ENCODE measurements around the gene PLXND1.

Gene PLXND1

DNA sequence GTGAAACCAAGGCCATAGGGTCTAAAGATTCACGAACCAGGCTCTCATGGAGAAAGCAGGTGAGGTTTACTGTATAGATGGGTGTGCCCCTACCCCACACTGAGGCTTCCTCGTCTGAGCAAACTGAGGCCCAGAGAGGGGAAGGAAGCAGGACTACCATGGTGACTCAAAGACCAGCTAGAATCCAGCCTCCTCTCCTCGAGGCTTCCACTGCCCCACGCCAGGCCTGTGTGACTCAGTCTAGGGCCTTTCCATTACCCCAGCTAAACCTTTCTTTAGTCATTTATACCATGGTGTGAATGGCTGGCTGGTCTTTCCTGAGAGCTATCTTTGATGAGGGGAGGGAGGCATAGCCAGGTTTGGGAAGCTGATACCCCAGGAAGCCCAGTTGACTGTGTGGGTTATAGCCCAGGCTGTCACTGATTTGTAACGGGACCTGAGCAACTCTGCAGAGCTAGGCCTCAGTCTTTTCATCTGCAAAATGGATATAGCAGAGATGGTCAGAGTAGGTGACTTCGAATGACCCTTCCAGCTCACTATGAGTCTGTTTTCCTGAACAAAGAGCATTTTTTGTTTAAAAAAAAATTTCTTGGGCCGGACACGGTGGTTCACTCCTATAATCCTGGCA lies 81.0 kb downstream of the PLXND1 start:
- TF ChIP-seq, protein P1, sequence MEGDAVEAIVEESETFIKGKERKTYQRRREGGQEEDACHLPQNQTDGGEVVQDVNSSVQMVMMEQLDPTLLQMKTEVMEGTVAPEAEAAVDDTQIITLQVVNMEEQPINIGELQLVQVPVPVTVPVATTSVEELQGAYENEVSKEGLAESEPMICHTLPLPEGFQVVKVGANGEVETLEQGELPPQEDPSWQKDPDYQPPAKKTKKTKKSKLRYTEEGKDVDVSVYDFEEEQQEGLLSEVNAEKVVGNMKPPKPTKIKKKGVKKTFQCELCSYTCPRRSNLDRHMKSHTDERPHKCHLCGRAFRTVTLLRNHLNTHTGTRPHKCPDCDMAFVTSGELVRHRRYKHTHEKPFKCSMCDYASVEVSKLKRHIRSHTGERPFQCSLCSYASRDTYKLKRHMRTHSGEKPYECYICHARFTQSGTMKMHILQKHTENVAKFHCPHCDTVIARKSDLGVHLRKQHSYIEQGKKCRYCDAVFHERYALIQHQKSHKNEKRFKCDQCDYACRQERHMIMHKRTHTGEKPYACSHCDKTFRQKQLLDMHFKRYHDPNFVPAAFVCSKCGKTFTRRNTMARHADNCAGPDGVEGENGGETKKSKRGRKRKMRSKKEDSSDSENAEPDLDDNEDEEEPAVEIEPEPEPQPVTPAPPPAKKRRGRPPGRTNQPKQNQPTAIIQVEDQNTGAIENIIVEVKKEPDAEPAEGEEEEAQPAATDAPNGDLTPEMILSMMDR (IDR thresholded peaks at IDR 0.05; ENCODE audit: extremely low read depth, insufficient read depth, missing control alignments), result no peak
- in situ Hi-C loops (cut with MboI; ENCODE audit: low pct_unique_long_range_greater_than_20kb, low sequenced_read_pairs, unreplicated experiment), result no loop called here
- no peak for DNase-seq (ENCODE audit: low spot score)

DNA sequence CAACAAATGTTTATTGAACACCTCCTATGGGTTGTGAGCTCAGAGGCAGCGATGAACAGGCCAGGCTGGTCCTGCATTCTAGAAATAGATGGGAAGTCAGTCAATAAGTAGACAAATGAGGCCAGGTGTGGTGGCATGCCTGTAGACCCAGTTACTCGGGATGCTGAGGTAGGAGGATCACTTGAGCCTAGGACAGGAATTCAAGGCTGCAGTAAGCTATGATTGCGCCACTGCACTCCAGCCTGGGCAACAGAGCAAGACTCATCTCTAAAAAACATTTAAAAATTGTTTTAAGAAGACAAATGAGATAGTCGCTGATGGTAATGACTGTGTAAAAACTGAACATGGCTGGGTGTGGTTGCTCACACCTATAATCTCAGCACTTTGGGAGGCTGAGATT lies 82.4 kb downstream of the PLXND1 start:
- TF ChIP-seq, protein P1 (IDR thresholded peaks at IDR 0.05; ENCODE audit: extremely low read depth, insufficient read depth, missing control alignments), result no peak
- in situ Hi-C loops (cut with MboI; ENCODE audit: low pct_unique_long_range_greater_than_20kb, low sequenced_read_pairs, unreplicated experiment), result no loop called here
- DNase-seq (ENCODE audit: low spot score), result no peak

DNA sequence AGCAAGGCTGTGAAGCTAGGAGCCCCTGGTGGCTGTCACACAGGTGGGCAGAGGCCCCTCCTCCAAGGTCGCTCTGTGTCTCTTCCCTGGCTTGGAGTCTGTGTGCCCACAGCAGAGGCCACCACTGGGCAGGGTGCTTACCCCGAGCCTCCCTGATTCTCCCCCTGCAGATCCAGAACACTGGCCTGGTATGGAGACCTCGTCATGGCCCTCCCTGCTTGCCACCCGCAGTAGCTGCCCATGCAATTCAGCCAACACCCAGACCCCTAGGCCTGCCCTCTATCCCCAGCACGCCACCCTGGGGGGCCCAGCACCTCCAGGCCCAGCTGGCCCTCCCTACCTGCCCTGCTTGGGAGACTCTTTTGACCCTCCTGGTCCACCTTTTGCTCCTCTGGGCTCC lies 83.5 kb downstream of the PLXND1 start:
- DNase-seq (ENCODE audit: low spot score), result no peak
- TF ChIP-seq, protein P1 (IDR thresholded peaks at IDR 0.05; ENCODE audit: extremely low read depth, insufficient read depth, missing control alignments), result no peak
- in situ Hi-C loops (cut with MboI; ENCODE audit: low pct_unique_long_range_greater_than_20kb, low sequenced_read_pairs, unreplicated experiment), result no loop called here

DNA sequence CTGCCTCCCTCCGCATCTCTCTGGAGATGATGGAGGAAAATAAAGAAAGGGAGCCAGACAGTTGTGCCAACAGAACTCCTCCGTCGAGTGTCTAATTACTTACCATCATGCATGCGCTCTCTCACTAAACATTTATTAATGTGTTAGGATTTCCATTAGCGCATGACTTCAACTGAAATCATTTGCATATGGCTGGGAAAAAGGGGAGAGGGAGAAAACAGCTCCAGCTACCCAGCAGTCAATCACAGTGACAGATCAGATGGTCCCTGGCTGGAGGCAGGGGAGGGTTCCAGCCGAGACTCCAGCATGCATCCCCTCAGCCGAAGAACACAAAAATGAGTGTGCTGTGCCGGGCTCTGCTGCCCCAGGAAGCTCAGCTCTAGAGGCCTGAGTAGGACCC lies 84.9 kb downstream of the PLXND1 start:
- no peak for DNase-seq (ENCODE audit: low spot score)
- in situ Hi-C loops (cut with MboI; ENCODE audit: low pct_unique_long_range_greater_than_20kb, low sequenced_read_pairs, unreplicated experiment), result no loop called here
- TF ChIP-seq, protein P1 (IDR thresholded peaks at IDR 0.05; ENCODE audit: extremely low read depth, insufficient read depth, missing control alignments), result no peak

DNA sequence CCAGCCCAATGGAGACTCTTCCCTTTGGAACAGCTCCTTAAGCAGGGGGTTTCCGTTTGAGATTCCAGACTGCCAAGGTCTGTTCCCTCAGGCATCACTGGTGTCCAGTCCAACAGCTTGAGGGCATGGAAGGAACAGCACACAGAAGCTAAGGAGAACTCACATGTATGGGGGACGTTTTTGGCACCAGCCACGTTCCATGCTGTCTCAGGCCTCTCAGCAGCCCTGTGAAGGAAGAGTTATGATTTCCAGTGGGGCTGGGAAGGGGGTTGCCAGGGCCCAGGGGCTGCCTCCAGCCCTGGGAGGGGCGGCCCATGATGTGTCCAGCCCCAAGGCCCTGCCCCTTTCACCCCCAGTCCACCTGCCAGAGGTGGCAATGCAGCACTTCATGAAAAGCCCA lies 85.5 kb downstream of the PLXND1 start:
- TF ChIP-seq, protein P1 (IDR thresholded peaks at IDR 0.05; ENCODE audit: extremely low read depth, insufficient read depth, missing control alignments), result no peak
- in situ Hi-C loops (cut with MboI; ENCODE audit: low pct_unique_long_range_greater_than_20kb, low sequenced_read_pairs, unreplicated experiment), result no loop called here
- DNase-seq (ENCODE audit: low spot score), result no peak

DNA sequence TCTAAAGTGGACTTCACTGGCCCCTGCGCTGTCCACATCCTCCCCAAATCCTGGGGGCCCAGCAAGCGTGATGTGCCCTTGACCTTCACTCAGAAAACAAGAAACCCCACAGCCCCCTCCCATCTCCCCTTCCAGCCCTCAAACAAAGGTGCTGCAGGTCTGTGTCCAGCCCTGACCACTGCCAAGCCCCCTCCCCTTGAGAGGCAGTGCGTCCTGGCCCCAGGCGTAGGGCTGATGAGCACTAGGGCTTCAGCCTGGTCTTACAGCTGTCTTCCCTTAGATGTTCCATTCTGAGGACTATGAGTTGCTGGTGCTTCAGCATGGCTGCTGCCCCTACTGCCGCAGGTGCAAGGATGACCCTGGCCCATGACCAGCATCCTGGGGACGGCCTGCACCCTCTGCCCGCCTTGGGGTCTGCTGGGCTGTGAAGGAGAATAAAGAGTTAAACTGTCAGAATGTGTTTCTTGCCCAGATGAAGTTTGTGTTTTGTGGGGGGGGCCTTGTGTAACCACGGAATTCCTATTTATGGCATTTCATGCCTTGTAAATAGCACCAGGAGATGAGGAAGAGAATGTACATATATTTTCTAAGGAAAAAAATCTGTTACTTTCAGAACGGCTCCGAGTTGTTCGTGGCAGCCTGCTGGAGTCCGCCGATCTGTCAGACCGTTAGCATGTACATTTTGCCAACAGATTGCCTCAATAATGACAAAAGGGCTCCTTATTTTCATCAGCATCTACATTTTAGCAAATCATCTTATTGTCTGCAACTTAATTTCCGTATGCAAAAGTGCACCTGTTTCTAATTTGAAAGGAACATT lies 86.4 kb downstream of the PLXND1 start:
- in situ Hi-C loops (cut with MboI; ENCODE audit: low pct_unique_long_range_greater_than_20kb, low sequenced_read_pairs, unreplicated experiment), result no loop called here
- TF ChIP-seq, protein P1 (IDR thresholded peaks at IDR 0.05; ENCODE audit: extremely low read depth, insufficient read depth, missing control alignments), result no peak
- no peak for DNase-seq (ENCODE audit: low spot score)

Data from GM13977 (cell line).